ENCODE results near the gene CD6.

Gene CD6

DNA sequence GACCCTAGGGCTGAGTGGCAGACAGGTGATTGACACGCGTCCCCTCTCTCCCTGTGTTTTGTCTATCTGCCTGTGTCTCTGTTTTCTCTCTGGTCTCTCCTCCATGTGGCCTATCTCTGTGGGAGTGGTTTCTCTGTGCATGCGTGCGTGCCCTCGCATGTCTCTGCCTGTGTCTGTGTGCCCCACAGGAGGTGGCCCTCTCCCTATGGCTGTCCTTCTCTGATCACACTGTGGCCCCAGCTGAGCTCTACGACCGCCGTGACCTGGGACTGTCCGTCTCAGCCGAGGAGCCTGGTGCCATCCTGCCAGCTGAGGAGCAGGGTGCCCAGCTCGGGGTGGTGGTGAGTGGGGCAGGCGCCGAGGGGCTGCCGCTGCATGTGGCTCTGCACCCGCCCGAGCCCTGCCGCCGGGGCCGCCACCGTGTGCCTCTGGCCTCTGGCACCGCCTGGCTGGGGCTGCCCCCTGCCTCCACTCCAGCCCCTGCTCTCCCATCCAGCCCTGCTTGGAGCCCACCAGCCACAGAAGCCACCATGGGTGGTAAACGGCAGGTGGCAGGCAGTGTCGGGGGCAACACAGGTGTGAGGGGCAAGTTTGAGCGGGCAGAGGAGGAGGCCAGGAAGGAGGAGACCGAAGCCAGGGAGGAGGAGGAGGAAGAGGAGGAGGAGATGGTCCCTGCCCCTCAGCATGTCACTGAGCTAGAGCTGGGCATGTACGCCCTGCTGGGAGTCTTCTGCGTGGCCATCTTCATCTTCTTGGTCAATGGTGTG lies 35.6 kb upstream of the CD6 start:
- TF ChIP-seq, protein P1, sequence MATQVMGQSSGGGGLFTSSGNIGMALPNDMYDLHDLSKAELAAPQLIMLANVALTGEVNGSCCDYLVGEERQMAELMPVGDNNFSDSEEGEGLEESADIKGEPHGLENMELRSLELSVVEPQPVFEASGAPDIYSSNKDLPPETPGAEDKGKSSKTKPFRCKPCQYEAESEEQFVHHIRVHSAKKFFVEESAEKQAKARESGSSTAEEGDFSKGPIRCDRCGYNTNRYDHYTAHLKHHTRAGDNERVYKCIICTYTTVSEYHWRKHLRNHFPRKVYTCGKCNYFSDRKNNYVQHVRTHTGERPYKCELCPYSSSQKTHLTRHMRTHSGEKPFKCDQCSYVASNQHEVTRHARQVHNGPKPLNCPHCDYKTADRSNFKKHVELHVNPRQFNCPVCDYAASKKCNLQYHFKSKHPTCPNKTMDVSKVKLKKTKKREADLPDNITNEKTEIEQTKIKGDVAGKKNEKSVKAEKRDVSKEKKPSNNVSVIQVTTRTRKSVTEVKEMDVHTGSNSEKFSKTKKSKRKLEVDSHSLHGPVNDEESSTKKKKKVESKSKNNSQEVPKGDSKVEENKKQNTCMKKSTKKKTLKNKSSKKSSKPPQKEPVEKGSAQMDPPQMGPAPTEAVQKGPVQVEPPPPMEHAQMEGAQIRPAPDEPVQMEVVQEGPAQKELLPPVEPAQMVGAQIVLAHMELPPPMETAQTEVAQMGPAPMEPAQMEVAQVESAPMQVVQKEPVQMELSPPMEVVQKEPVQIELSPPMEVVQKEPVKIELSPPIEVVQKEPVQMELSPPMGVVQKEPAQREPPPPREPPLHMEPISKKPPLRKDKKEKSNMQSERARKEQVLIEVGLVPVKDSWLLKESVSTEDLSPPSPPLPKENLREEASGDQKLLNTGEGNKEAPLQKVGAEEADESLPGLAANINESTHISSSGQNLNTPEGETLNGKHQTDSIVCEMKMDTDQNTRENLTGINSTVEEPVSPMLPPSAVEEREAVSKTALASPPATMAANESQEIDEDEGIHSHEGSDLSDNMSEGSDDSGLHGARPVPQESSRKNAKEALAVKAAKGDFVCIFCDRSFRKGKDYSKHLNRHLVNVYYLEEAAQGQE (IDR thresholded peaks at IDR 0.05; ENCODE audit: insufficient read depth in 1 of 2, low read depth in 2 of 2, low read length in 2 of 2): no peak
- no peak for TF ChIP-seq FOXP2 (optimal IDR thresholded peaks at IDR 0.05; ENCODE audit: borderline replicate concordance, extremely low read depth, extremely low read length, insufficient read depth)
- no peak for TF ChIP-seq TAF1 (IDR thresholded peaks at IDR 0.05; ENCODE audit: borderline replicate concordance, insufficient read depth, low read length)
- TF ChIP-seq POLR2AphosphoS5 (IDR thresholded peaks at IDR 0.05; ENCODE audit: low read depth, low read length): no peak
- no peak for TF ChIP-seq SIN3A (IDR thresholded peaks at IDR 0.05; ENCODE audit: borderline replicate concordance, insufficient read depth, low read length)

DNA sequence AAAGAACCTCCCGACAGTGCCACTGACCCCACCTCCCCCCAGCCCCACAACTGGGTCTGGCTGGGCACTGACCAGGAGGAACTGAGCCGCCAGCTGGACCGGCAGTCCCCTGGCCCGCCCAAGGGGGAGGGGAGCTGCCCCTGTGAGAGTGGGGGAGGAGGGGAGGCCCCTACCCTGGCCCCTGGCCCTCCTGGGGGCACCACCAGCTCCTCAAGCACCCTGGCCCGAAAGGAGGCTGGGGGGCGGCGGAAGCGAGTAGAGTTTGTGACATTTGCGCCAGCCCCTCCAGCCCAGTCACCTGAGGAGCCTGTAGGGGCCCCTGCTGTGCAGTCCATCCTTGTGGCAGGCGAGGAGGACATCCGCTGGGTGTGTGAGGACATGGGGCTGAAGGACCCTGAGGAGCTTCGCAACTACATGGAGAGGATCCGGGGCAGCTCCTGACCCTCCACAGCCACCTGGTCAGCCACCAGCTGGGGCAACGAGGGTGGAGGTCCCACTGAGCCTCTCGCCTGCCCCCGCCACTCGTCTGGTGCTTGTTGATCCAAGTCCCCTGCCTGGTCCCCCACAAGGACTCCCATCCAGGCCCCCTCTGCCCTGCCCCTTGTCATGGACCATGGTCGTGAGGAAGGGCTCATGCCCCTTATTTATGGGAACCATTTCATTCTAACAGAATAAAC lies 34.9 kb upstream of the CD6 start:
- no peak for TF ChIP-seq POLR2AphosphoS5 (IDR thresholded peaks at IDR 0.05; ENCODE audit: low read depth, low read length)
- TF ChIP-seq FOXP2 (optimal IDR thresholded peaks at IDR 0.05; ENCODE audit: borderline replicate concordance, extremely low read depth, extremely low read length, insufficient read depth): no peak
- TF ChIP-seq TAF1 (IDR thresholded peaks at IDR 0.05; ENCODE audit: borderline replicate concordance, insufficient read depth, low read length): no peak
- TF ChIP-seq, protein P1 (IDR thresholded peaks at IDR 0.05; ENCODE audit: insufficient read depth in 1 of 2, low read depth in 2 of 2, low read length in 2 of 2): no peak
- no peak for TF ChIP-seq SIN3A (IDR thresholded peaks at IDR 0.05; ENCODE audit: borderline replicate concordance, insufficient read depth, low read length)

- no peak for TF ChIP-seq SIN3A (IDR thresholded peaks at IDR 0.05; ENCODE audit: borderline replicate concordance, insufficient read depth, low read length)
- no peak for TF ChIP-seq FOXP2 (optimal IDR thresholded peaks at IDR 0.05; ENCODE audit: borderline replicate concordance, extremely low read depth, extremely low read length, insufficient read depth)
These were observed 34.3 kb upstream of the CD6 start for GRCh38 chr11:60937144-60937527.

DNA sequence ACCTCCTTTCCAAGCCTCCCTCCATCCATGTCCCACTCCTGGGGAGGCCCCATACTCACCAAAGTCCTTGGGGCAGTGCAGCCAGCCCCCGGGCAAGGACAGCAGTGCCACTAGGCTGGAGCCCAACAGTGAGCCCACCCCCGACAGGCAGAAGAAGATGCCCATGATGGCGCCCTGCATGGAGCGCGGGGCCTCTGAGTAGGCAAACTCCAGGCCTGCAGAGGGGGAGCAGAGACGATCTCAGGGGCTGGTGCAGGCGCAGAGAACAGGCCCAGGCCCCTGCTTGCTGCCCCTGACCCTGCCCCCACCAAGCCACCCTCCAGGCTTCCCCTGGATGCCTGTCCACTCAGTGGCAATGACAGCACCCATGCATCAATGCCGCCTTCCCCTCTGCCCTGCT lies 33.7 kb upstream of the CD6 start:
- TF ChIP-seq SIN3A (IDR thresholded peaks at IDR 0.05; ENCODE audit: borderline replicate concordance, insufficient read depth, low read length) (no peak), FOXP2 (optimal IDR thresholded peaks at IDR 0.05; ENCODE audit: borderline replicate concordance, extremely low read depth, extremely low read length, insufficient read depth) (no peak), TAF1 (IDR thresholded peaks at IDR 0.05; ENCODE audit: borderline replicate concordance, insufficient read depth, low read length) (no peak), POLR2AphosphoS5 (IDR thresholded peaks at IDR 0.05; ENCODE audit: low read depth, low read length) (no peak)
- TF ChIP-seq, protein P1 (IDR thresholded peaks at IDR 0.05; ENCODE audit: insufficient read depth in 1 of 2, low read depth in 2 of 2, low read length in 2 of 2): no peak

DNA sequence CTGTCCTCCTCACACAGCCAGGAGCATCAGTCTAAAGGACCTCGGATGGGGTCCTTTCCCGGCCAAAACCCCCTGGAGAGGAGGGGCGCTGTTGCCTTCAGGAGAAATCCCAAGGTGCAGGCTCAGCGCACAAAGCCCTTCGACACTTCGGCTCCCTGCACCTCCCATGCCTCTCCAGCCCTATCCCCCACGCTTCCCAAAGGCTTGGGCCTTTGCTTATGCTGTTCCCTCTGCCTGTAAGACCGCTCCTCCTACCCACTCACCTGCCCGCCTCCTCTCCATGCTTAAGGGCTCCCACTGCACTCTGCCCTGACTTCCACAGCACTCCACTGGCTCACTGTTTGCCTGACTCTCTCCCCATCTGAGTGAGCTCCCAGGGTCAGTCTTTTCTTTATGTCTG lies 33.0 kb upstream of the CD6 start:
- no peak for TF ChIP-seq FOXP2 (optimal IDR thresholded peaks at IDR 0.05; ENCODE audit: borderline replicate concordance, extremely low read depth, extremely low read length, insufficient read depth)
- TF ChIP-seq SIN3A (IDR thresholded peaks at IDR 0.05; ENCODE audit: borderline replicate concordance, insufficient read depth, low read length): no peak
- TF ChIP-seq, protein P1 (IDR thresholded peaks at IDR 0.05; ENCODE audit: insufficient read depth in 1 of 2, low read depth in 2 of 2, low read length in 2 of 2): no peak
- TF ChIP-seq POLR2AphosphoS5 (IDR thresholded peaks at IDR 0.05; ENCODE audit: low read depth, low read length): no peak
- no peak for TF ChIP-seq TAF1 (IDR thresholded peaks at IDR 0.05; ENCODE audit: borderline replicate concordance, insufficient read depth, low read length)

Data from PFSK-1 (cell line).